DOHH2 (cell line): ENCODE measurements around the gene TNFAIP8L3.

Experiments used
- EZH2phosphoT487 ChIP-seq: fragments of 200-600 bp; sonication (generic); IDR thresholded peaks from 2 replicates; pipeline ENCODE4 v1.6.1; 2017; ENCODE audit warnings: borderline replicate concordance, mild to moderate bottlenecking, antibody characterized with exemption, low read length, moderate library complexity, mixed read lengths
- TF ChIP-seq, protein P1 (sequence below): fragments of 200-600 bp; sonication (generic); IDR thresholded peaks from one replicate; pipeline ENCODE4 v1.5.1; 2014; ENCODE audit warnings: antibody characterized with exemption, mild to moderate bottlenecking, low read depth, low read length; ENCODE audit not compliant: poor library complexity, severe bottlenecking

DNA sequence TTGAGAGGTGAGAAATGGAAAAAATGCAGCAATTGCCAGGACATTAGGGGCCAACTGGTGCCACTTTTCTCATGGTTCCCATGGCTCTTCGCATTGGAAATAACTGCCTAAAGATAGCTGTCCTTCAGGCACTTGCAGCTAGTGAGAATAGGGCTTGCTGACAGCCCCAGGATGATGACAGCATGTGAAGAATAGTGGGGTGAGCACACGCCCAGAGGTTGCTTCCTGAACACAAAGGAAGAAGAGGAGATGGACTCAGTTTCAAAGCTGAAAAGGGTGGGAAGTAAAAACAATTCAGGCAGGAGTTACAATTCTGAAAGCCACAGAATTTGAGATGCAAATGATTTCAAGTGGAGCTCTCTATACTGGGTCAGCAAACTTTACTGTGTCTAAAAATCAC lies 45.6 kb downstream of the TNFAIP8L3 start:
- TF ChIP-seq, protein P1, sequence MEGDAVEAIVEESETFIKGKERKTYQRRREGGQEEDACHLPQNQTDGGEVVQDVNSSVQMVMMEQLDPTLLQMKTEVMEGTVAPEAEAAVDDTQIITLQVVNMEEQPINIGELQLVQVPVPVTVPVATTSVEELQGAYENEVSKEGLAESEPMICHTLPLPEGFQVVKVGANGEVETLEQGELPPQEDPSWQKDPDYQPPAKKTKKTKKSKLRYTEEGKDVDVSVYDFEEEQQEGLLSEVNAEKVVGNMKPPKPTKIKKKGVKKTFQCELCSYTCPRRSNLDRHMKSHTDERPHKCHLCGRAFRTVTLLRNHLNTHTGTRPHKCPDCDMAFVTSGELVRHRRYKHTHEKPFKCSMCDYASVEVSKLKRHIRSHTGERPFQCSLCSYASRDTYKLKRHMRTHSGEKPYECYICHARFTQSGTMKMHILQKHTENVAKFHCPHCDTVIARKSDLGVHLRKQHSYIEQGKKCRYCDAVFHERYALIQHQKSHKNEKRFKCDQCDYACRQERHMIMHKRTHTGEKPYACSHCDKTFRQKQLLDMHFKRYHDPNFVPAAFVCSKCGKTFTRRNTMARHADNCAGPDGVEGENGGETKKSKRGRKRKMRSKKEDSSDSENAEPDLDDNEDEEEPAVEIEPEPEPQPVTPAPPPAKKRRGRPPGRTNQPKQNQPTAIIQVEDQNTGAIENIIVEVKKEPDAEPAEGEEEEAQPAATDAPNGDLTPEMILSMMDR: no peak
- no peak for TF ChIP-seq EZH2phosphoT487
